NCI-H1694 treated with DMSO at 0.1 percent for 48 hours (cell line): ENCODE results near the gene VAMP1.
"Not testable (repeated sequence)": the region's sequence is repeated elsewhere in the genome, so short reads cannot be mapped to it uniquely, and the experiment has no call there.

Experiments used
- DNase-seq: peaks from one replicate; lab custom pipeline; 2025; lab: John Stamatoyannopoulos, UW

VAMP1 gene, protein sequence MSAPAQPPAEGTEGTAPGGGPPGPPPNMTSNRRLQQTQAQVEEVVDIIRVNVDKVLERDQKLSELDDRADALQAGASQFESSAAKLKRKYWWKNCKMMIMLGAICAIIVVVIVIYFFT

DNA sequence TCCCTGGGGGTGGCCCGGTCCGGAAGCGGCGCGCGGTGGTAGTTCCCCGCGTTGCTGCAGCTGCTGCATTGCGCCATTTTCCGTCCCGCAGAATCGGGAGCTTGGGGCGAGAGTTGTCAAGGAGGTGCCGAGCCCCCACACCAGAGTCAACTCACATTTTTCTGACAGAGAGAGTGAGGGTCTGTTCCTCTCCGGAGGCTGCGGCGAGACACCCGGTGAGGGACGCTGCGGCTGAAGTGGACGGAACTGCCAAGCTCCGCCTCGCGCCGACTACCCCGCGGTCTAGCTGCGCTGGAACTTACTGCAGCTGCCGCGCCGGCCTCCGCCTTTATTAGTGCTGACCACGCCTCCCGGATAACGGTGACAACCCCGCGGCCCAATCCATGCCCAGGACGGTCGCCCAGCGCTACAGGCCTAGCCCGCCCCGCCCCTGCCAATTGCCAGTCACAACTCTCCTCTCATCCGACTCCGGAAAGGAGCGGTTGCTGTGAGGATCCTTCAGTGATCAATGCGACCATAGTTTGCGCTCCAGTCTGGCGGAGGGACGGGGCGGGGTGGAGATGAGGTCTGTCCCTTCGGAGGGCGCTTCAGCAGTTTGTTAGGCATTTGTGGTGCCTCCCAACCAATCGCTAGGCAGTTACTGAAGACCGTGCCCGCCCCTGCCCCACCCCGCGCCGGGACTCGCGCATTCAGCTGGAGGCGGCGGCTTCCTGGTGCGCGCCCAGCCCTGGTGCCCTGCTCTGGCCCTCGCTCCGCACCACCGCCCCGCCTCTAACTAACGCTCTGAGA, at the start of gene VAMP1:
Gene VAMP1, minus strand, starts transcription at position 303 of the 789 bp plus-strand sequence. Its CDS starts 146 bp downstream, at position 157.
- peak; percentile 97 for DNase-seq

DNA sequence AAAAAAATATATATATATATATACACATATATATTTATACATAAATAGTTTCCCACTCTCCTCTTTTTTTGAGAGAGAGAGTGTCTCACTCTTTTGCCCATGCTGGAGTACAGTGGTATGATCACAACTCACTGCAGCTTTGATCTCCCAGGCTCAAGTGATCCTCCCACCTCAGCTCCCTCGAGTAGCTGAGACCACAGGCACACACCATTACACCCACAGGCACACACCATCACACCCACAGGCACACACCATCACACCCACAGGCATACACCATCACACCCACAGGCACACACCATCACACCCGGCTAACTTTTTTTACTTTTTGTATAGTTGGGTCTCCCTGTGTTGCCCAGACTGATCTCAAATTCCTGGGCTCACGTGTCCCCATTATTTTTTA, 49.7 kb upstream of the VAMP1 start:
- DNase-seq = no peak

DNA sequence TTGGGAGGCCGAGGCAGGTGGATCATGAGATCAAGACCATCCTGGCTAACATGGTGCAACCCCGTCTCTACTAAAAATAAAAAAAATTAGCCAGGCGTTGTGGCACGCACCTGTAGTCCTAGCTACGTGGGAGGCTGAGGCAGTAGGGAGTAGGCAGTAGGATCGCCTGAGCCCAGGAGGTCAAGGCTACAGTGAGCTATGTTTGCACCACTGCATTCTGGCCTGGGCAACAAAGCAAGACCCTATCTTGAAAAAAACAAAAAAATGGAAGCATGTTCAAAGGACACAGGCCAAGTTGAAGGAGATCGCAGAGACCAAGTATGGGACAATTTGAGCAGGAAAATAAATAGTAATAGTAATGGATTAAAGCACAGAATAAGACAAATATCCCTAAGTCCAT, 37.6 kb upstream of the VAMP1 start:
- no peak for DNase-seq

DNA sequence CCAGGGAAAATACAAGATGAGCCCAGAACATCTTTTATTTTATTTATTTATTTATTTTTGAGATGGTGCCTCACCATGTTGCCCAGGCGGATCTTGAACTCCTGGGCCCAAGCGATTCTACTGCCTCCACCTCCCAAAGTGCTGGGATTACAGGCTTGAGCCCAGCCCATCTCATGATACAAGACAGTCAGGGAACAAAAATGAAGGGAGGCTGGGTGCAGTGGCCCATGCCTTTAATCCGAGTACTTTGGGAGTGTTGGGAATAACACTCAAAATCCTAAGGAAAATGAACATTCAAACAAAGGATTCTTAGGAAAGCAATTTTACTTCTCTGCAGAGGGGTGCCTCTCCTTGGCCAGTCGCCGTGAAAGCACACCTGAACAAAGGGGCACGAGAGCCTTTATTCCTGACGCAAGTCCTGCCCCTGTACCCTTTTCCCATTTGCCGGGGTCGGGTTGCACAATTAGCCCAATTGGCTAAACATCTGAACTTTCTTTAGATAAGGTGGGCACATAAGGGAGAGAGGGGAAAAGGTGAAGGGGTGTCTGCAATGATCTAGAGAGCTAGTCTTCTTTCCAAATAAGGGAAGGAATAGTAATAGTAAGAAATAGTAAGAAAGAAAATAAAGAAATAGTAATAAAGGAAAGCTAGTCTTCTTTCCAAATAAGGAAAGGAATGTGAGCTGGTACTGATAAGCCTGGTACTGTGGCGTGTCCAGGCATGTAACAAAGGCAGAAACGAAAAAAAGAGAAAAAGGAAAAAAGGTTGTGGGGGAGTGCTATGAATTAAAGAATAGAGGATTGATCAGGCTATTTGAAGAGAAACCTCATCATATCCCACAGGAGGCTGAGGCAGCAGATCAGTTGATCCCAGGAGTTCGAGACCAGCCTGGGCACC, 36.9 kb upstream of the VAMP1 start:
- DNase-seq = no peak

DNA sequence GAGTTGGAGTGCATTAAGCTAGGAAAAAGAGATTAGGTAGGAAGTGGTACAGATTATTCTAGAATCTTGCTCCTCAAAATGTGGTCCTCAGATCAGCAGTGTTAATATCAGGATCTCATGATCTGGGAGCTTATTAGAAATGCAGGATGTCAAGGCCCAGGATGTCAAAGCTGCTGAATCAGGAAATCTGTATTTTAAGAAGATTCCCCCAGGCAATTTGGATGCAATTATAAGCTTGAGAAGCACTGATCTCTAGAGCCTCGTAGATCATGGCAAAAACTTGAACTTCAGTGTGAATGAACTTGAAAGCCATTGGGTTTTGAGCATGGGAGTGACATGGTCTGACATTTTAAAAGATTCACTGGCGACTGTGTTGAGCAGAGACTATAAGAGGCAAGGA, 30.0 kb upstream of the VAMP1 start:
- DNase-seq = no peak

DNA sequence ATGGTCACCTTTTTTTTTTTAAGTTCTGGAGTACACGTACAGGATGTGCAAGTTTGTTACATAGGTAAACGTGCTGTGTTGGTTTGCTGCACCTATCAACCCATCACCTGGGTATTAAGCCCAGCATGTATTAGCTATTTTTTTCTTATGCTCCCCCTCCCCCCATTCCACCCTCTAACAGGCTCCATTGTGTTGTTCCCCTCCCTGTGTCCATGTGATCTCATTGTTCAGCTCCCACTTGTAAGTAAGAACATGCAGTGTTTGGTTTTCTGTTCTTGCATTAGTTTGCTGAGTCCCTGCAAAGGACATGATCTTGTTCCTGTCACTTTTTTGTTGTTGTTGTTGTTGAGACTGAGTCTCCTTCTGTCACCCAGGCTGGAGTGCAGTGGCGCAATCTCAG, 26.8 kb upstream of the VAMP1 start:
- not testable (repeated sequence) for DNase-seq

DNA sequence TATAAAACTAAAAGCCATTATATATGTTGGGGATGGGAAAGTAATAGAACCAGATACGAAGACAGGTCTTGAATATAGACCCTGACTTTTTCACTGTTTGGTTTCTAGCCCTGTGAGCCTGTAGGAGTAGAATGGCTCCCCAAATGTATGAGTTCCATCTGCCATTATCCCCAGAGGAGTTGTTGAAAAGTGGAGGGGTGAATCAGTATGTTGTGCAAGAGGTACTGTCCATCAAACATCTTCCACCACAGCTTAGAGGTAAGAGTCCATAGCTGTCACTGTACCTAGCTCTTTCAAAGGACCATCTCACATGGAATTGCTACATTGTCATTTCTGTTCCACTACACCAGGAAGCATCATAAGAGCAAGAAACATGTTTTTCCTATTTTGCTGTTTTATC, 24.5 kb upstream of the VAMP1 start:
- DNase-seq = no peak

DNA sequence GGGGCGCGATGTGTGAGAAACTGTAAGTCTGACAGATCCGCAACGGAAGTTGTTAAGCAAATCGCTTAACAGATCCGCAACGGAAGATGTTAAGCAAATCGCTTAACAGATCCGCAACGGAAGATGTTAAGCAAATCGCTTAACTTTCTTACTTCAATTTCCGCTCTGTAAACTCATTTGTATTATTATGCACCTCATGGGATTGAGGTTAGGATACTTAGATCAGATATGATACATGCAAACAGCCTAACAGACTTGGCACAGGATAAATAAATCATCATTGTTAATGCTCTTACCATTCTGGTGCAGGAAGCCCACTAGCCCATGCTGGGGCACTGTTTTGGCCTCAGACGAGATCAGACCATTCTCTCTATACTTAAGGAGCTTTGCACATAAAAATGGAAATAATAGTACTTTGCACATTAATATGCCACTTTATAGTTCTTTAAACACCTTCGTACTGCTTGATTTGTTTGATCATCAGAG, 23.8 kb upstream of the VAMP1 start:
- peak; percentile 48 for DNase-seq

DNA sequence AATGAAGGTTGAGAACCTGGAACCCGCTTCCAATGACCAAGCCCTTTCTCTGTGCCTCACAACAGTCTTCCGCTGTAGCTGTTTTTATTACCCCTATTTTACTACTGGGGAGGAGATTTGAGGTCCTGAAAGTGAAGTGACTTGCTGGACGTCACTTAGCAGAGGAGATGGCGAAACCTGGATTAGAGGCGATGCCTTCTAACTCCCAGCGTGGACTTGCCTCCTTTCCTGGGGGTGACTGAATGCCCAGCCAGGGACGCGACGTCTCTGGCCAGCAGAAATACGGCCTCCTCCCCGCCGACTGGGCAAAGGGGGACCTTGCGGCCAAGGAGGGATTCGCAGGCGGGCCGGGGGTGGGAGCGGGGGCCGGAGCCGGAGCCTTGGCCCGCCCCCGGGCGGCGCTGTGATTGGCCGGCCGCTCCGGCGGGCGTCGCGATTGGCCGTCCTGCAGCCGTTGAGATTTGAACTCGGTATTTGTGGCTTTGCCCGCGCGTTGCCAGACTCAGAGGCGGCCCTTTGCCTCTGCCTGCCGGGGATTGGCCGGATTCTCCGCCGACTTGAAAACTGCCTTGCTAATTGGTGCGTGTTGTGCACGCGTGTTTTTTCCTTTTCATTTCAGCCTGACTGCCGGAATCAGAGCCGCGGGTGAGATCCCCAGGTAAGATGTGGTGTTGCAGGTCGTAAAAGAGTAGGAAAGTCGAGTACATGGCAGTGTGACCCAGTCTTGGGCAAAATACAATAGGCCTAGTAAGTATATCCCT, 23.2 kb upstream of the VAMP1 start, which contains the start of gene NCAPD2:
Gene NCAPD2, plus strand, starts transcription at position 606 of the 761 bp plus-strand sequence. CDS start 997 bp downstream, outside the sequence.
- DNase-seq = peak; percentile 99

DNA sequence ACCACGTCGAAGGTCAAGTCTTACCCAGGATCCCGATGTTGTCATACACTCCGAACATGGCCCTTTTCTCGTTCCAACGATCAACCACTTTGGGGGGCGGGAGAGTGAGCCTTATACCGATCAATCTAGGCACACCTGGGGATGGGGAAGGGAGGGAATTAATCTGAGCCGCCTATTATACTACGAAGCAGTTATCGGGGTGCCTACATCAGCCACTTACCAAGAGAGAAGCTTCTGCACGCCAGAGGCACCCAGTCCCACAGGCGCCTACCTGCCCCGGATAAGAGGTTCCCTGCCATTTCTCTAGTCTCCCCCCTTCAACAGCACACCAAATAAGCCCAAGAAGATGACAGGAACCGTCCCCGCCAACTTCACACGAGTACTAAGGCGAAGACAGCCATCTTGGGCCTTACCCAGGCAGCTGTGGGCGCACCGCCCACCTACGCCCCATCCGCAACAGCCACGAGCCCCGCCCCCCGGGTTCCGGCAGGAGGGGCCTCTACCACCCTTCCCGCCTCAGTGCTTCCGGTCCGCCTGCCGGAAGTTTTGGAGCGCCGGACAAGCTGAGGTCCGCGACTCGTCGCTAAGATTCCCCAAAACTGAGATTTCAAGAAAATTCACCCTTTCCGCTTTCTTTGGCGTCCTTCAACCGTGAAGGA, 22.5 kb upstream of the VAMP1 start, which contains the start of gene MRPL51:
Gene MRPL51, minus strand, starts transcription at position 425 of the 659 bp plus-strand sequence. Its CDS starts 126 bp downstream, at position 299.
- DNase-seq = peak; percentile 96

DNA sequence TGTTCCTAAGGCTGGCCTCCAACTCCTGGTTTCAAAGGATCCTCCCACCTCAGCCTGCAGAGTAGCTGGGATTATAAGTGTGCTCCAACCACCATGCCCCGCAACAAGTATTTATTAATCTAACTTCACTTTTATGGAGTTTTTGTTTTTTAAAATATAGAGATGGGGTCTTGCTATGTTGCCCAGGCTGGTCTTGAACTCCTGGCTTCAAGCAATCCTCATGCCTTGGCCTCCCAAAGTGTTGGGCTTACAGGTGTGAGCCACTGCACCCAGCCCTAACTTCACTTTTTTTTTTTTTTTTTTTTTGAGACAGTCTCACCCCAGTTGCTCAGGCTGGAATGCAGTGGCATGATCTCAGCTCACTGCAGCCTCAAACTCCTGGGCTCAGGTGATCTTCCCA, 20.2 kb upstream of the VAMP1 start:
- DNase-seq = not testable (repeated sequence)

DNA sequence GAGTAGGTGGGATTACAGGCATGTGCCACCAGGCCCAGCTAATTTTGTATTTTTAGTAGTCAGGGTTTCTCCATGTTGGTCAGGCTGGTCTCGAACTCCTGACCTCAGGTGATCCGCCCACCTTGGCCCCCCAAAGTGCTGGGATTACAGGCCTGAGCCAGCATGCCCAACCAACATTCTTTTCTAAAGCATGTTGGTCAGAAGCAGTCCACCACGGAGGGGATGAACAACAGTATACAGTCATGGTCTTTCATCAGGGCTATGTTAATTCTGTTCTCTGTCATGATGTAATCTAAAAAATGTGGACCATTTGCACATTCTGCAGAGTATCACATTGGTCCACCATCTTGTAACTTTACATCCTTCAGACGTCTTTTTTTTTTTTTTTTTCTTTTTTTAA, 19.0 kb upstream of the VAMP1 start:
- DNase-seq = no peak

DNA sequence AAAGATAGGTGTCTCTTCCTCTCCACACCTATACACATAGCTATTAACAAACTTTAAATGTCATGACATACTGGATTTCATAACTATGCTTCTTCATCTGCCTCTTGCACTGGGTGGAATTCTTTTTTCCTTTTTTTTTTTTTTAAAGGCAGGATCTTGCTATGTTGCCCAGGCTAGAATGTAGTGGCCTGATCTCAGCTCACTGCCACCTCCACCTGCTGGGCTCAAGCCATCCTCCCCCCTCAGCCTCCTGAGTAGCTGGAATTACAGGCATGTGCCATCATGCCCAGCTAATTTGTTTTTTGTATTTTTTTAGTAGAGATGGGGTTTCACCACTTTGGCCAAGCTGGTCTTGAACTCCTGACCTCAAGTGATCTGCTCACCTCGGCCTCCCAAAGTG, 17.8 kb upstream of the VAMP1 start:
- no peak for DNase-seq

DNA sequence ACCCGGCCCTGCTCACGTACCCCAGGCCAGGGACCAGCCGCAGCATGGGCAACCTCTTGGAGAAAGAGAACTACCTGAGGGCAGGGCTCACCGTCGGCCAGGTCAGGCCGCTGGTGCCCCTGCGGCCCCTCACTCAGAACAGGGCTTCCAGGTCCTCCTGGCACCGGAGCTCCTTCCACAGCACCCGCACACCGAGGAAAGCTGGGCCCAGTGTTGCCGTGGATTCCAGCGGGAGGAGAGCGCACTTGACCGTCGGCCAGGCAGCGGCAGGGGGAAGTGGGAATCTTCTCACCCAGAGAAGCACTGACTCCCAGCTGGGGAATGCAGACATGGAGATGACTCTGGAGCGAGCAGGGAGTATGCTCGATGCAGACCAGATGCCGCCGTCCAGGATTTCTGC, 7.9 kb upstream of the VAMP1 start:
- no peak for DNase-seq

DNA sequence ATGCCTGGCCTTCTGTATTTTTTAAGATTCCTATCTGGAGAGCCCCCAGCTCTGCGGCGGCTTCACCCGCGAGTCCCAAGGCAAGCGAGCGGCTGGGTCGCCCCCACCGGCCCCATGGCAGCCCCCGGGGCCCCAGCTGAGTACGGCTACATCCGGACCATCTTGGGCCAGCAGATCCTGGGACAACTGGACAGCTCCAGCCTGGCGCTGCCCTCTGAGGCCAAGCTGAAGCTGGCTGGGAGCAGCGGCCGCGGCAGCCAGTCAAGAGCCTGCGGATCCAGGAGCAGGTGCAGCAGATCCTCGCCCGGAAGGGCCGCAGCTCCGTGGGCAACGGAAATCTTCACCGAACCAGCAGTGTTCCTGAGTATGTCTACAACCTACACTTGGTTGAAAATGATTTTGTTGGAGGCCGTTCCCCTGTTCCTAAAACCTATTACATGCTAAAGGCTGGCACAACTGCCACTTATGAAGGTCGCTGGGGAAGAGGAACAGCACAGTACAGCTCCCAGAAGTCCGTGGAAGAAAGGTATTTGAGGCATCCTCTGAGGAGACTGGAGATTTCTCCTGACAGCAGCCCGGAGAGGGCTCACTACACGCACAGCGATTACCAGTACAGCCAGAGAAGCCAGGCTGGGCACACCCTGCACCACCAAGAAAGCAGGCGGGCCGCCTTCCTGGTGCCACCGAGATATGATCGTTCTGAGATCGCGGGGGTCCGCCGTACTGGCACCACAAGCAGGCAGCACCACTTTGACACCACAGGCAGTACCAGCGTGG, 7.3 kb upstream of the VAMP1 start:
- not testable (repeated sequence) for DNase-seq

DNA sequence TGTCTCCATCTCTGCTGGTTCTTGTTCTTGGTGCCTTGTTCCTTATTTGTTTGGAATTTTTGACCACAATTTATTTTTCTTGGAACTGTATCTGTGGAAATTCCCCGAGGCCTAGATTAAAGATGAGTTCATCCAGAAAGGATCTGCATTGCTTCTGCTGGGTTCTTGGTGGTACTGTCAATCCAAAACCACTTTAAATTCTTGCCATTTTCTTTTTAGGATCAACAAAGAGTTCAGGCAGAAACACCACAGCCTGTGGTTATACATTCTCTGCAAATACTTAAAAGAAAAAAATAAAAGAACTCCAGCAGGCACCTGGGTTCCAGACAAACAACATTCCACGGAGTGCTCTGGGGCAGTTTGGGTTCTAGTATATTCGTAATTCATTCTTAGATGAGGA, 6.0 kb upstream of the VAMP1 start:
- DNase-seq = no peak

DNA sequence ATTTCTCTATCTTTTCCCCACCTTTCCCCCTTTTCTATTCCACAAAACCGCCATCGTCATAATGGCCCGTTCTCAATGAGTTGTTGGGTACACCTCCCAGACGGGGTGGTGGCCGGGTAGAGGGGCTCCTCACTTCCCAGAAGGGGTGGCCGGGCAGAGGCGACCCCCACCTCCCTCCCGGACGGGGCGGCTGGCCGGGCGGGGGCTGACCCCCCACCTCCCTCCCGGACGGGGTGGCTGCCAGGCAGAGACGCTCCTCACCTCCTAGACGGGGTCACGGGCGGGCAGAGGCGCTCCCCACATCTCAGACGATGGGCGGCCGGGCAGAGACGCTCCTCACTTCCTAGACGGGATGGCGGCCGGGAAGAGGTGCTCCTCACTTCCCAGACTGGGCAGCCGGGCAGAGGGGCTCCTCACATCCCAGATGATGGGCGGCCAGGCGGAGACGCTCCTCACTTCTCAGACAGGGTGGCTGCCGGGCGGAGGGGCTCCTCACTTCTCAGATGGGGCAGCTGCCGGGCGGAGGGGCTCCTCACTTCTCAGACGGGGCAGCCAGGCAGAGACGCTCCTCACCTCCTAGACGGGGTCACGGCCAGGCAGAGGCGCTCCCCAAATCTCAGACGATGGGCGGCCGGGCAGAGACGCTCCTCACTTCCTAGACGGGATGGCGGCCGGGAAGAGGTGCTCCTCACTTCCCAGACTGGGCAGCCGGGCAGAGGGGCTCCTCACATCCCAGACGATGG, 4.9 kb upstream of the VAMP1 start:
- DNase-seq = not testable (repeated sequence)

DNA sequence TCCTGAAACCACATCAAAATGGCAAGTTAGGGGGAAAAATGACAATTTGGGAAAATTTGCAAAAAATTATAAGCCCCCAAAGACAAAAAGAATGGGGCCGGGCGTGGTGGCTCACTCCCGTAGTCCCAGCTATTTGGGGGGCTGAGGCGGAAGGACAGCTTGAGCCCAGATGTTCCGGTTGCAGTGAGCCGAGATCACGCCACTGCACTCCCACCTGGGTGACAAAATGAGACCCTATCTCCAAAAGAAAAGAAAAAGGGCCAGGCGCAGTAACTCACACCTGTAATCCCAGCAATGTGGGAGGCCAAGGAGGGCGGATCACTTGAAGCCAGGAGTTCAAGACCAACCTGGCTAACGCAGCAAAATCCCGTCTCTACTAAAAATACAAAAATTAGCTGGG, 2.0 kb upstream of the VAMP1 start:
- DNase-seq = no peak

DNA sequence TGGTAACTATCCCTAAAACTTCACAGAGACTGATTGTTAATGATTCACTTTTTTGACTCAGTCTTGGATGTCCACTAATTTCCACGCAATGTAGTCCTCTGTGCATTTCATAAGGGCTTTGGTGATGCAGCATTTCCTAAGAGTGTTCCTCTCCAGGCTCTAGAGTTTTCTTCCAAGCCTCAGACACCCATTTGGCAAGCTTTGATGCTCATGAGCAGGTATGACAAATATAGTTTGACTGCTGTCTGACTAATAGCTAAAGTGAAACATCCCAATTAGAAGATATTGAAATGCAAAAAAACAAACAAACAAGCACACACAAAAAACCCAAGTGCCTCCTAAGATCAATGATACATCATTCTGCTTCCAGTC, 1.5 kb upstream of the VAMP1 start:
- DNase-seq = no peak
